SK-N-SH (cell line): ENCODE measurements around the gene ARHGAP10. TPM values are rescaled to one million over a fixed set of nuclear protein-coding genes. Genes with fewer than 3 reads are reported as not detected.

Experiments
- CTCF ChIA-PET: fragments of 300-600, 350-600 bp; formaldehyde crosslinking; extraction: SDS; loops from one replicate; lab custom pipeline; 2021; lab: Yijun Ruan, JAX
- POLR2A ChIA-PET: fragments of 350-600 bp; sonication (Branson Sonifier 250); formaldehyde crosslinking; extraction: SDS; loops from one replicate; lab custom pipeline; 2020; ENCODE audit warnings: antibody characterized with exemption, inconsistent platforms; lab: Yijun Ruan, JAX
- DNase-seq: peaks from one replicate; pipeline ENCODE4 v3.0.0; 2012
- H2AFZ ChIP-seq: fragments of 200-600 bp; sonication (generic); 2 replicates; pipeline ENCODE4 v1.8.1; 2016; ENCODE audit warnings: antibody characterized with exemption, mild to moderate bottlenecking, low read depth
- H3F3A ChIP-seq: fragments of 200-600 bp; sonication (generic); replicated peaks from 2 replicates; pipeline ENCODE3; 2016; ENCODE audit warnings: antibody characterized with exemption, mild to moderate bottlenecking; ENCODE audit not compliant: insufficient read depth
- H3K27ac ChIP-seq, 2 experiments: fragments of 200-500 bp in 1 of 2; fragments of 200-600 bp in 1 of 2; sonication (Bioruptor generic) in 1 of 2; sonication (generic), shearing (Covaris generic) in 1 of 2; 2 replicates each; pipeline versions ENCODE4 v1.5.1 to v1.6.1; 2014 to 2016; ENCODE audit warnings: low read depth in 2 of 2, inconsistent platforms in 1 of 2, low read length in 1 of 2, mild to moderate bottlenecking in 1 of 2, mixed read lengths in 1 of 2
- H3K27me3 ChIP-seq: fragments of 200-600 bp; sonication (generic), shearing (Covaris generic); 2 replicates; pipeline ENCODE4 v1.6.1; 2016; ENCODE audit warnings: mixed run types; ENCODE audit not compliant: insufficient read depth
- H3K36me3 ChIP-seq, 2 experiments: fragments of 200-500 bp in 1 of 2; fragments of 200-600 bp in 1 of 2; sonication (Bioruptor generic) in 1 of 2; sonication (generic) in 1 of 2; replicated peaks in 1 of 2; 2 replicates each; pipeline versions ENCODE3 to v1.5.1; 2014 to 2016; ENCODE audit warnings: low read length in 1 of 2, mild to moderate bottlenecking in 1 of 2; ENCODE audit not compliant: insufficient read depth in 2 of 2, control insufficient read depth in 1 of 2
- H3K4me1 ChIP-seq, 2 experiments: fragments of 200-500 bp in 1 of 2; fragments of 200-600 bp in 1 of 2; sonication (Bioruptor generic) in 1 of 2; sonication (generic), shearing (Covaris generic) in 1 of 2; 2 replicates each; pipeline versions ENCODE4 v1.5.1 to v1.6.1; 2014 to 2016; ENCODE audit warnings: low read depth in 1 of 2, low read length in 1 of 2, mixed run types in 1 of 2; ENCODE audit not compliant: insufficient read depth in 2 of 2, control insufficient read depth in 1 of 2
- H3K4me2 ChIP-seq: fragments of 200-600 bp; sonication (generic), shearing (Covaris generic); 2 replicates; pipeline ENCODE4 v1.6.1; 2017; ENCODE audit warnings: mixed run types
- H3K4me3 ChIP-seq, 2 experiments: fragments of 200-500 bp in 1 of 2; fragments of 200-600 bp in 1 of 2; sonication (Bioruptor generic) in 1 of 2; sonication (generic), shearing (Covaris generic) in 1 of 2; 2 replicates each; pipeline versions ENCODE4 v1.5.1 to v1.8.1; 2014 to 2016; ENCODE audit warnings: low read depth in 2 of 2, inconsistent platforms in 1 of 2, low read length in 1 of 2, mild to moderate bottlenecking in 1 of 2, mixed read lengths in 1 of 2, moderate library complexity in 1 of 2
- H3K79me2 ChIP-seq: fragments of 200-600 bp; sonication (generic); 2 replicates; pipeline ENCODE4 v1.8.1; 2017; ENCODE audit warnings: mild to moderate bottlenecking; ENCODE audit not compliant: insufficient read depth
- H3K9ac ChIP-seq: fragments of 200-600 bp; sonication (generic); 2 replicates; pipeline ENCODE4 v1.6.1; 2017; ENCODE audit warnings: mixed run types
- H3K9me2 ChIP-seq: fragments of 200-600 bp; sonication (generic); 2 replicates; pipeline ENCODE4 v1.6.1; 2017; ENCODE audit warnings: mixed run types
- H3K9me3 ChIP-seq: fragments of 200-600 bp; sonication (generic); 2 replicates; pipeline ENCODE4 v1.6.1; 2017; ENCODE audit warnings: mixed run types, mild to moderate bottlenecking, moderate library complexity
- H4K20me1 ChIP-seq: fragments of 200-600 bp; sonication (generic); 2 replicates; pipeline ENCODE4 v1.6.1; 2017; ENCODE audit warnings: mild to moderate bottlenecking, mixed run types; ENCODE audit not compliant: insufficient read depth
- CTCF ChIP-seq: fragments of 200-600 bp; sonication (generic); IDR thresholded peaks from 2 replicates; pipeline ENCODE4 v1.6.1; 2017; ENCODE audit warnings: antibody characterized with exemption, mild to moderate bottlenecking, moderate library complexity
- ELF1 ChIP-seq: IDR thresholded peaks from 2 replicates; pipeline ENCODE4 v1.4.0; 2012
- EZH2phosphoT487 ChIP-seq: fragments of 200-600 bp; sonication (generic); IDR thresholded peaks from 2 replicates; pipeline ENCODE4 v1.6.1; 2017; ENCODE audit warnings: low read depth, mixed run types, mild to moderate bottlenecking, antibody characterized with exemption, moderate library complexity, borderline replicate concordance
- FOSL2 ChIP-seq: IDR thresholded peaks from 2 replicates; pipeline ENCODE4 v1.4.0; 2012; ENCODE audit warnings: low read depth, mild to moderate bottlenecking, moderate library complexity, borderline replicate concordance
- GABPA ChIP-seq: IDR thresholded peaks from 2 replicates; pipeline ENCODE4 v1.4.0; 2012; ENCODE audit warnings: low read depth, mild to moderate bottlenecking
- IRF3 ChIP-seq: fragments of 150-350 bp; IDR thresholded peaks from 2 replicates; pipeline ENCODE4 v1.6.1; 2016; ENCODE audit warnings: mild to moderate bottlenecking, low read depth, low read length
- MXI1 ChIP-seq: IDR thresholded peaks from 2 replicates; pipeline ENCODE4 v1.6.1; 2012; ENCODE audit warnings: mild to moderate bottlenecking, low read depth, low read length, improper control_type of control experiment
- NRF1 ChIP-seq: IDR thresholded peaks from 2 replicates; pipeline ENCODE4 v1.6.1; 2012; ENCODE audit warnings: low read depth, mild to moderate bottlenecking, low read length
- PBX3 ChIP-seq: IDR thresholded peaks from 2 replicates; pipeline ENCODE4; 2012
- POLR2AphosphoS5 ChIP-seq: IDR thresholded peaks from 2 replicates; pipeline ENCODE4 v1.6.1; 2012; ENCODE audit warnings: low read depth, low read length
- RAD21 ChIP-seq: IDR thresholded peaks from 2 replicates; pipeline ENCODE4 v1.6.1; 2012; ENCODE audit warnings: mild to moderate bottlenecking, low read length
- RCOR1 ChIP-seq: fragments of 150-350 bp; IDR thresholded peaks from 2 replicates; pipeline ENCODE4 v1.6.1; 2017; ENCODE audit warnings: antibody characterized with exemption, low read length
- RXRA ChIP-seq: IDR thresholded peaks from 2 replicates; pipeline ENCODE4 v1.4.0; 2012; ENCODE audit warnings: low read depth, mild to moderate bottlenecking, borderline replicate concordance
- SMC3 ChIP-seq: IDR thresholded peaks from 2 replicates; pipeline ENCODE4 v1.6.1; 2012; ENCODE audit warnings: low read depth, low read length, improper control_type of control experiment
- TCF12 ChIP-seq: IDR thresholded peaks from 2 replicates; pipeline ENCODE4 v1.4.0; 2012
- TEAD4 ChIP-seq: IDR thresholded peaks from 2 replicates; pipeline ENCODE4 v1.4.0; 2012; ENCODE audit warnings: mild to moderate bottlenecking, borderline replicate concordance; ENCODE audit not compliant: insufficient read depth
- USF1 ChIP-seq: IDR thresholded peaks from 2 replicates; pipeline ENCODE4 v1.4.0; 2012; ENCODE audit warnings: low read depth, borderline replicate concordance
- USF2 ChIP-seq: fragments of 150-350 bp; IDR thresholded peaks from 2 replicates; pipeline ENCODE4 v1.6.1; 2017; ENCODE audit warnings: antibody characterized with exemption, low read length, low read depth, borderline replicate concordance
- YY1 ChIP-seq: IDR thresholded peaks from 2 replicates; pipeline ENCODE4 v1.4.0; 2012; ENCODE audit warnings: low read depth, mild to moderate bottlenecking
- ZBTB33 ChIP-seq: IDR thresholded peaks from 2 replicates; pipeline ENCODE4 v1.4.0; 2012; ENCODE audit warnings: low read depth, borderline replicate concordance
- WGBS: methylation state at CpG from one replicate; pipeline ENCODE4 v1.1.6; 2017; ENCODE audit warnings: low lambda C conversion rate; 5-methylcytosine and 5-hydroxymethylcytosine counted together
- polyA plus RNA-seq, 3 experiments: library from polyadenylated mRNA; depleted of rRNA; stranded (reverse); fragments of >200 nt; gene quantifications; 2 replicates each; pipeline ENCODE4 v1.2.3, GENCODE V29; 2012

ARHGAP10 gene
- polyA plus RNA-seq, 1 of the 3 experiments (the other 2 are of a cell fraction), result 15.1 TPM

GRCh38 chr4:148006001-148006400 lies 274.1 kb downstream of the ARHGAP10 start:
- H3K79me2 ChIP-seq, result peaks cover 15% of the 10 kb centered on the region
- H3K4me2 ChIP-seq, result no peak overlapping the region
- H2AFZ ChIP-seq, result no peak overlapping the region
- H3K9me2 ChIP-seq, result no peaks in the 10 kb centered on the region
- no peaks in the 10 kb centered on the region for H3K27me3 ChIP-seq
- POLR2A ChIA-PET, result no interaction called here
- H3K4me3 ChIP-seq, result no peak overlapping the region
- no peak overlapping the region for H3K27ac ChIP-seq
- no peak for TF ChIP-seq RXRA
- TF ChIP-seq PBX3, result no peak
- TF ChIP-seq TEAD4, result no peak
- TF ChIP-seq ZBTB33, result no peak
- TF ChIP-seq MXI1, result no peak
- no peak for TF ChIP-seq RAD21
- TF ChIP-seq FOSL2, result no peak
- TF ChIP-seq CTCF, result no peak
- H3K36me3 ChIP-seq, result no peaks in the 10 kb centered on the region
- WGBS, result 91% methylated on average over 11 of the region's 11 CpGs
- CTCF ChIA-PET, result no interaction called here
- H3K9ac ChIP-seq, result no peak overlapping the region
- no peak for DNase-seq
- peaks cover 9% of the 10 kb centered on the region; the same call in 1 of the 2 replicates for H4K20me1 ChIP-seq
- peaks cover 18% of the 10 kb centered on the region for H3F3A ChIP-seq
- H3K4me1 ChIP-seq, result peaks cover 2 to 5% of the 10 kb centered on the region in 2 experiments; a peak in 2 of 4 replicates
- no peaks in the 10 kb centered on the region for H3K9me3 ChIP-seq

GRCh38 chr4:148007314-148007760 lies 275.4 kb downstream of the ARHGAP10 start:
- Histone ChIP-seq H3K4me1 (peaks cover 2 to 5% of the 10 kb centered on the region in 2 experiments; a peak in 2 of 4 replicates), H3K4me2 (peak overlapping the region; percentile 31), H3K9me3 (no peaks in the 10 kb centered on the region), H3K79me2 (peaks cover 7% of the 10 kb centered on the region; the same call in 1 of the 2 replicates), H3K36me3 (no peaks in the 10 kb centered on the region), H2AFZ (no peak overlapping the region), H3K4me3 (no peak overlapping the region), H4K20me1 (peaks cover 9% of the 10 kb centered on the region; the same call in 1 of the 2 replicates), H3F3A (peaks cover 18% of the 10 kb centered on the region), H3K27me3 (no peaks in the 10 kb centered on the region), H3K27ac (peak overlapping the region in 1 of 2 experiments; percentile 64; a peak in 2 of 4 replicates), H3K9ac (no peak overlapping the region), H3K9me2 (no peaks in the 10 kb centered on the region)
- CTCF ChIA-PET, result interaction anchor here (0.9 to 1.7 kb wide), 4 partner anchors 9 to 140 kb away, joined by 3 to 4 read pairs (median 3); no protein-coding TSS in a partner anchor
- 18% methylated on average over 7 of the region's 7 CpGs for WGBS
- DNase-seq, result no peak
- POLR2A ChIA-PET, result no interaction called here
- no peak for TF ChIP-seq USF1
- no peak for TF ChIP-seq TEAD4
- TF ChIP-seq RCOR1, result no peak
- 0 out of 2 replicates have a peak, but pooled peaks have one; percentile 11 for TF ChIP-seq RXRA
- TF ChIP-seq EZH2phosphoT487, result no peak
- TF ChIP-seq RAD21, result no peak
- TF ChIP-seq TCF12, result peak; percentile 62
- TF ChIP-seq YY1, result no peak
- TF ChIP-seq FOSL2, result peak; percentile 93
- TF ChIP-seq GABPA, result no peak
- TF ChIP-seq NRF1, result no peak
- TF ChIP-seq POLR2AphosphoS5, result peak; percentile 32; the same call in 1 of the 2 replicates
- TF ChIP-seq SMC3, result no peak
- TF ChIP-seq IRF3, result no peak
- no peak for TF ChIP-seq USF2
- TF ChIP-seq ELF1, result no peak
